Omental fat pad (tissue), 4 donors: ENCODE measurements around the gene AGAP1. TPM values are rescaled to one million over a fixed set of nuclear protein-coding genes. Genes with fewer than 3 reads are reported as not detected.

Source experiments
- ATAC-seq: fragments of 150-250 bp; one replicate; pipeline ENCODE4 v1.9.1; 2016; ENCODE audit warnings: mild to moderate bottlenecking, moderate library complexity; ENCODE audit not compliant: low FRiP score
- DNase-seq: peaks from one replicate; pipeline ENCODE4 v3.0.0-alpha.2; 2019; ENCODE audit warnings: low spot score
- total RNA-seq, 4 donors: library from RNA; depleted of rRNA; stranded (reverse); fragments of >200 nt; gene quantifications; one replicate each; pipeline ENCODE4 v1.1.0, GENCODE V29; 2016
- TF ChIP-seq, protein P1 (sequence below), 3 donors: fragments of 450-650 bp; IDR thresholded peaks; one replicate each; pipeline ENCODE4 v1.5.1; 2016 to 2017; ENCODE audit warnings: antibody characterized with exemption in 3 of 3, mild to moderate bottlenecking in 3 of 3, moderate library complexity in 2 of 3

AGAP1 gene
- total RNA-seq, 4 donors from 2014 or later, result 15.5 to 24.3 (median 16.2) TPM

DNA sequence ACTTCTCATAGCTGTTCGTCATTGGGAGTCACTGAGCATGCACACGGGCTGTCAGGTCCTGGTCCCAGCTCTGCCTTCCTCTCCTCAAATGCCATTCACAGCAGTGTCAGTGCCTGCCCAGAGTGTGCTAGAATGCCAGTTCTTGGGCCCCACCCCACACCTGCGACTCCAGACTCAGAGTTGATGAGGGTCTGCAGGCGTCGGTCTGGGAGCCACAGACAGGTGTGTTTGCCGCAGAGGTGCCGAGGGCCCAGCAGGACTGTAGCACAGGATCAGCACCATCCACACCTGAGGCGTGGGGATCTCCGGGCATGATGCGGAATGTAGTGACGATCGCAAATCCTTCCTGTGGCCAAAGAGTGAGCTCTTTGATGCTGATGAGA, 56.5 kb downstream of the AGAP1 start:
- ATAC-seq, result no peak
- DNase-seq, result no peak
- TF ChIP-seq, protein P1, sequence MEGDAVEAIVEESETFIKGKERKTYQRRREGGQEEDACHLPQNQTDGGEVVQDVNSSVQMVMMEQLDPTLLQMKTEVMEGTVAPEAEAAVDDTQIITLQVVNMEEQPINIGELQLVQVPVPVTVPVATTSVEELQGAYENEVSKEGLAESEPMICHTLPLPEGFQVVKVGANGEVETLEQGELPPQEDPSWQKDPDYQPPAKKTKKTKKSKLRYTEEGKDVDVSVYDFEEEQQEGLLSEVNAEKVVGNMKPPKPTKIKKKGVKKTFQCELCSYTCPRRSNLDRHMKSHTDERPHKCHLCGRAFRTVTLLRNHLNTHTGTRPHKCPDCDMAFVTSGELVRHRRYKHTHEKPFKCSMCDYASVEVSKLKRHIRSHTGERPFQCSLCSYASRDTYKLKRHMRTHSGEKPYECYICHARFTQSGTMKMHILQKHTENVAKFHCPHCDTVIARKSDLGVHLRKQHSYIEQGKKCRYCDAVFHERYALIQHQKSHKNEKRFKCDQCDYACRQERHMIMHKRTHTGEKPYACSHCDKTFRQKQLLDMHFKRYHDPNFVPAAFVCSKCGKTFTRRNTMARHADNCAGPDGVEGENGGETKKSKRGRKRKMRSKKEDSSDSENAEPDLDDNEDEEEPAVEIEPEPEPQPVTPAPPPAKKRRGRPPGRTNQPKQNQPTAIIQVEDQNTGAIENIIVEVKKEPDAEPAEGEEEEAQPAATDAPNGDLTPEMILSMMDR (IDR thresholded peaks at IDR 0.05), result no peak

DNA sequence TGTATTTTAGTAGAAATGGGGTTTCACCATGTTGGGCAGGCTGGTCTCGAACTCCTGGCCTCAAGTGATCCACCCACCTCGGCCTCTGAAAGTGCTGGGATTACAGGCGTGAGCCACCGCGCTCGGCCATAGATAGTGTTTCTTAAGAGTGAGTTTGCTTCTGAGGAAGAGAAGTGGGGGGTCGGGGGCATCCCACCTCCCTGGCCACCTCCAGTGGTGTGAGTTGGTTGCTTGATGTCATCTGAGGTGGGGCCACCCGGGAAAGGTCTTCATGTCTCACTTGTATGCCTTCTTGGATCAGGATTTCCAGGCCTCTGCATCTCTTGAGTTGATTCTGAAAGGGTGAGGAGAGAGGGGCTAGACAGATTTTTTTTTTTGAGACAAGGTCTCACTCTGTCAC, 57.1 kb downstream of the AGAP1 start:
- no peak for DNase-seq
- no peak for ATAC-seq
- TF ChIP-seq, protein P1 (IDR thresholded peaks at IDR 0.05), result no peak

DNA sequence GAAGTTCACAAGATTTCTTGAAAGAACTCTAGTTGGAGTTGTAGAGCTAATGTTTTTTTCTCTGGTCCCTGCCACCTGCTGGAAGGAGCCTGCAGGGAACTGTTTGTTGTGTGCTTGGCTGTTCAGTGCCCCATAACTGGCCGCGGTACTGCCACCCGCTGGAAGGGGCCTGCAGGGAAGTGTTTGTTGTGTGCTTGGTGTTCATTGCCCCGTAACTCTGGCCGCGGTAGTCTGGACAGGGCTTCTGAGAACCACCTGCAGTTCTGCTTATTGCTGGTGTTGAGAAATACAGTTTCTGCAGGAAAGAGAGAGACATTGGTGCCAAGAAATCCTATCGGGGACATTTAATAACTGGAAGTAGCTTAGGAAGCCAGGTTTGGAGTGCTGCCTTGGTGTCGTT, 58.1 kb downstream of the AGAP1 start:
- TF ChIP-seq, protein P1 (IDR thresholded peaks at IDR 0.05), result no peak
- DNase-seq, result no peak
- ATAC-seq, result no peak

DNA sequence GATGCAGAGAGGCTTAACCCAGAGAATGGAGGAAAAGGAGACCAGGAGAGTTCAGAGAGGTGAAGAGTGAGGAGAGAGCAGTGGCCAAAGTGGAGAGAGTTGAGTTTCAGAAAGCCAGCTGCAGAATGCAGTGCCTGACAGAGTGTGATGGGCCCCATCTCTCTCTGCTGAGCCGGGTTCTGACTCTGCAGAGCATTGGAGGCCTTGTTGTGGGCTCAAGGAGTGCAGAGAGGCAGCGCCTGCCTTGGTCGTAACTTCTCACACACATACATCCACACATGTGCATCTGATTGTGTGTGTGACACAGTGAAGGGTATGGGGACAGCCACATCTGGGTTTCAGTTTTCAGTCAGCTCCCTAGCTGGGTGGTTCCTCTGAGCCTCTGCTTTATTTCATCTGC, 58.8 kb downstream of the AGAP1 start:
- ATAC-seq, result no peak
- TF ChIP-seq, protein P1 (IDR thresholded peaks at IDR 0.05), result no peak
- DNase-seq, result no peak

DNA sequence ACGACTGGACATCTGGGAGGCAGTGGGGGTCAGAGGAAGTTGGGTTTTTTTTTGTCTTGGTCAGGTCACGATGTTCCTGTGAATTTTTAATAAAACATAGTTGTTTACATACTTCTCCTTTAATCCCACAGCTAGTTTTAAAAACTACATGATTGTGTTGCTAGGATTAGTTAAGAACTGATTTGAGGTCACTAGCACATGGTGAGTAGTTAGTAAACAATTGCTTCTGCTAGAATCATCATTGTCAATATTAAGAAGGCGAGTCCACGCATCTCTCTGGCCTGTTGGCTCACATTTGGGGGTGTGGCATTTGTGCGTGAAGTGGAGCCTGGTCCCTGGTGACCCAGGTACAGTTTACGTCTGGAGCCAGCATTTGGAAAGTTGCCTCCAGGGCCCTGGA, 59.4 kb downstream of the AGAP1 start:
- TF ChIP-seq, protein P1 (IDR thresholded peaks at IDR 0.05), result no peak
- ATAC-seq (no peak), DNase-seq (no peak)

DNA sequence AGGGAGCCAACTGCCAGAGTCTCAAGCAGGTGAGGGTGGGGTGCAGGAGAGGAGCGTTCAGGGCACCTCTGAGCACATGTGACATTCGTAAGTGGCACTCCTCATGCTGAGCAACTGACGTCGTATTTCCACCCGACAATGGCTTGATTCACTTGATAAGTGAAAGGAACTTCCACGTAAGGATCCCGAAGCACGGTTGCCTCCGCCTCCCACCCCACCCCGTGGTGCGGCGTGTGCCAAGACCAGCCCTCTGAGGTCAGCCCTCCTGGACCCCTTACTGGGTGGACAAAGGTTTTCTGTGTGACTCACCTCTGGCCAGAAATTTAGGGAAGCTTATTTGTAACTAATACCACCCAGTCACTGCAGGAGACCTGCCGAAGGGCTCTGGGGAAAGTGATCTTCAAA, 59.9 kb downstream of the AGAP1 start:
- ATAC-seq (no peak), DNase-seq (no peak)
- TF ChIP-seq, protein P1 (IDR thresholded peaks at IDR 0.05), result no peak

DNA sequence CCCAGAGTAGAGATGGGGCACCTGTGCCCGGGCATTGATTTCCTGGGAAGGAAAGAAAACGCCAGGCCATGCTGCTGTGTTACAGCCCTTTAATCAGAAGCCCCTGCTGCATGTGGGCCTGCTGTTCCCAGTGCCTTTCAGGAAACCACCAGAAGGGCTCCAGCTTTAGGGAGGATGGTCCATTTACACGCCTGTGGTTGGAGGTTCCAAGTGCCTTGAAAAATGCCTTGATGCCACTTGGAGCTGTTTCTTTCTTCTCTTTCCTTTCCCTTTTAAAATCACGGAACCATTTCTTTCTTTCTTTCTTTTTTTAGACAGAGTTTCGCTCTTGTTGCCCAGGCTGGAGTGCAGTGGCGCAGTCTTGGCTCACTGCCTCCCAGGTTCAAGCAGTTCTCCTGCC, 60.5 kb downstream of the AGAP1 start:
- DNase-seq, result no peak
- no peak for ATAC-seq
- TF ChIP-seq, protein P1 (IDR thresholded peaks at IDR 0.05), result no peak
